ENCODE data around the gene TJP3. TPM values are rescaled to one million over a fixed set of nuclear protein-coding genes. Genes with fewer than 3 reads are reported as not detected.
A peak's percentile ranks its signal among the peaks of the same experiment; 100 is the strongest.

Gene TJP3
- total RNA-seq, 1 experiment from 2014 or later = not detected

- no peak overlapping the region for H3K27ac ChIP-seq
- no peaks in the 10 kb centered on the region for H3K4me1 ChIP-seq
- H3K4me3 ChIP-seq = no peak overlapping the region
- DNase-seq = no peak
- no peaks in the 10 kb centered on the region; the same call in 1 of the 2 replicates for H3K9me3 ChIP-seq (replicated peaks)
- H3K27me3 ChIP-seq = peaks cover 6% of the 10 kb centered on the region; the same call in 1 of the 2 replicates
- H3K36me3 ChIP-seq = no peaks in the 10 kb centered on the region
Measured at GRCh38 chr19:3778104-3778867, 70.1 kb downstream of the TJP3 start.

GRCh38 chr19:3778899-3779723 lies 70.9 kb downstream of the TJP3 start:
- H3K27ac ChIP-seq = no peak overlapping the region
- no peak for DNase-seq
- H3K27me3 ChIP-seq = peaks cover 6% of the 10 kb centered on the region; the same call in 1 of the 2 replicates
- no peaks in the 10 kb centered on the region for H3K4me1 ChIP-seq
- no peaks in the 10 kb centered on the region; the same call in 1 of the 2 replicates for H3K9me3 ChIP-seq (replicated peaks)
- H3K36me3 ChIP-seq = no peaks in the 10 kb centered on the region
- no peak overlapping the region for H3K4me3 ChIP-seq

GRCh38 chr19:3780786-3781304 lies 72.7 kb downstream of the TJP3 start:
- Histone ChIP-seq H3K4me1 (no peaks in the 10 kb centered on the region), H3K36me3 (no peaks in the 10 kb centered on the region), H3K9me3 (replicated peaks) (no peaks in the 10 kb centered on the region; the same call in 1 of the 2 replicates), H3K27ac (no peak overlapping the region), H3K4me3 (no peak overlapping the region), H3K27me3 (no peaks in the 10 kb centered on the region)
- no peak for DNase-seq

- H3K27me3 ChIP-seq = no peaks in the 10 kb centered on the region
- H3K4me3 ChIP-seq = no peak overlapping the region
- no peaks in the 10 kb centered on the region for H3K36me3 ChIP-seq
- DNase-seq = no peak
- no peak overlapping the region for H3K27ac ChIP-seq
- H3K4me1 ChIP-seq = no peaks in the 10 kb centered on the region
- no peaks in the 10 kb centered on the region; the same call in 1 of the 2 replicates for H3K9me3 ChIP-seq (replicated peaks)
Measured at GRCh38 chr19:3781603-3782002, 73.4 kb downstream of the TJP3 start.

GRCh38 chr19:3782330-3782729 lies 74.1 kb downstream of the TJP3 start:
- Histone ChIP-seq H3K27me3 (no peaks in the 10 kb centered on the region), H3K27ac (no peak overlapping the region), H3K4me3 (no peak overlapping the region), H3K9me3 (replicated peaks) (no peaks in the 10 kb centered on the region; the same call in 1 of the 2 replicates), H3K4me1 (no peaks in the 10 kb centered on the region), H3K36me3 (no peaks in the 10 kb centered on the region)
- no peak for DNase-seq

GRCh38 chr19:3782903-3783302 lies 74.7 kb downstream of the TJP3 start:
- no peak overlapping the region for H3K27ac ChIP-seq
- H3K4me1 ChIP-seq = no peaks in the 10 kb centered on the region
- no peak for DNase-seq
- no peaks in the 10 kb centered on the region for H3K36me3 ChIP-seq
- no peak overlapping the region for H3K4me3 ChIP-seq
- no peaks in the 10 kb centered on the region for H3K27me3 ChIP-seq
- H3K9me3 ChIP-seq (replicated peaks) = no peaks in the 10 kb centered on the region; the same call in 1 of the 2 replicates

GRCh38 chr19:3783660-3784584 lies 75.7 kb downstream of the TJP3 start:
- Histone ChIP-seq H3K27ac (no peak overlapping the region), H3K36me3 (no peaks in the 10 kb centered on the region), H3K27me3 (no peaks in the 10 kb centered on the region), H3K4me1 (no peaks in the 10 kb centered on the region), H3K9me3 (replicated peaks) (no peaks in the 10 kb centered on the region; the same call in 1 of the 2 replicates), H3K4me3 (no peak overlapping the region)
- DNase-seq = peak in 1 of 2 experiments; percentile 22

GRCh38 chr19:3784607-3785450 lies 76.6 kb downstream of the TJP3 start:
- DNase-seq = no peak
- Histone ChIP-seq H3K4me3 (no peak overlapping the region), H3K9me3 (replicated peaks) (no peaks in the 10 kb centered on the region; the same call in 1 of the 2 replicates), H3K4me1 (no peaks in the 10 kb centered on the region), H3K27me3 (no peaks in the 10 kb centered on the region), H3K27ac (no peak overlapping the region), H3K36me3 (no peaks in the 10 kb centered on the region)

GRCh38 chr19:3785451-3785937 lies 77.3 kb downstream of the TJP3 start:
- no peak overlapping the region for H3K4me3 ChIP-seq
- no peaks in the 10 kb centered on the region for H3K4me1 ChIP-seq
- no peaks in the 10 kb centered on the region for H3K27me3 ChIP-seq
- H3K9me3 ChIP-seq (replicated peaks) = no peaks in the 10 kb centered on the region; the same call in 1 of the 2 replicates
- no peak for DNase-seq
- no peaks in the 10 kb centered on the region for H3K36me3 ChIP-seq
- no peak overlapping the region for H3K27ac ChIP-seq

- H3K4me1 ChIP-seq = no peaks in the 10 kb centered on the region
- no peak within 1 kb of the TSS for H3K4me3 ChIP-seq
- no peak within 1 kb of the TSS for H3K27ac ChIP-seq
- no peaks in the 10 kb centered on the region for H3K36me3 ChIP-seq
- DNase-seq = no peak
- no peaks in the 10 kb centered on the region for H3K27me3 ChIP-seq
- no peaks in the 10 kb centered on the region; the same call in 1 of the 2 replicates for H3K9me3 ChIP-seq (replicated peaks)
Measured at GRCh38 chr19:3785938-3786824, 78.0 kb downstream of the TJP3 start, which contains the start of gene MATK. TSS of gene MATK (minus strand) at chr19:3786381. CDS start at chr19:3785135, 1,246 bp downstream.

GRCh38 chr19:3788996-3789778 lies 81.0 kb downstream of the TJP3 start:
- Histone ChIP-seq H3K36me3 (no peaks in the 10 kb centered on the region), H3K27ac (no peak overlapping the region), H3K27me3 (no peaks in the 10 kb centered on the region), H3K4me1 (no peaks in the 10 kb centered on the region), H3K9me3 (replicated peaks) (no peaks in the 10 kb centered on the region), H3K4me3 (no peak overlapping the region)
- DNase-seq = no peak

GRCh38 chr19:3790209-3790734 lies 82.1 kb downstream of the TJP3 start:
- no peak overlapping the region for H3K4me3 ChIP-seq
- no peak for DNase-seq
- H3K36me3 ChIP-seq = no peaks in the 10 kb centered on the region
- H3K9me3 ChIP-seq (replicated peaks) = no peaks in the 10 kb centered on the region
- no peaks in the 10 kb centered on the region for H3K27me3 ChIP-seq
- no peaks in the 10 kb centered on the region for H3K4me1 ChIP-seq
- H3K27ac ChIP-seq = no peak overlapping the region

All from SJCRH30 (cell line).